ENCODE measurements around the gene AUTS2. TPM values are rescaled to one million over a fixed set of nuclear protein-coding genes. Genes with fewer than 3 reads are reported as not detected.

Gene AUTS2
- total RNA-seq, 1 experiment from 2014 or later = 42.1 TPM

GRCh38 chr7:69723663-69724062 lies 125.4 kb downstream of the AUTS2 start:
- intact Hi-C loops (cut with micrococcal nuclease; ENCODE audit: unreplicated experiment) = no loop called here
- H3K36me3 ChIP-seq (ENCODE audit: insufficient read depth, low read length, poor library complexity, severe bottlenecking) = no peaks in the 10 kb centered on the region
- TF ChIP-seq EZH2 (IDR thresholded peaks at IDR 0.05; ENCODE audit: borderline replicate concordance, low read depth, low read length, poor library complexity, severe bottlenecking) (no peak), CTCF (conservative IDR thresholded peaks at IDR 0.05; ENCODE audit: low read depth, low read length) (no peak)
- H3K27ac ChIP-seq (ENCODE audit: low read depth, low read length, poor library complexity, severe bottlenecking) = no peak overlapping the region
- peaks cover 8% of the 10 kb centered on the region for H3K4me1 ChIP-seq (ENCODE audit: insufficient read depth, low read length, poor library complexity, severe bottlenecking)
- POLR2A ChIA-PET (ENCODE audit: low non-redundant PET) = no interaction called here
- no peak overlapping the region for H3K4me3 ChIP-seq (ENCODE audit: low read depth, low read length, poor library complexity, severe bottlenecking)
- H3K9me3 ChIP-seq (ENCODE audit: low read depth, low read length, poor library complexity, severe bottlenecking) = no peaks in the 10 kb centered on the region
- BruUV-seq (replicated peaks) = no TSS peak
- no peak for DNase-seq (ENCODE audit: low spot score)
- H3K27me3 ChIP-seq (replicated peaks; ENCODE audit: insufficient read depth, low read depth, low read length, poor library complexity) = no peaks in the 10 kb centered on the region
- CTCF ChIA-PET = no interaction called here

- TF ChIP-seq EZH2 (IDR thresholded peaks at IDR 0.05; ENCODE audit: borderline replicate concordance, low read depth, low read length, poor library complexity, severe bottlenecking) (no peak), CTCF (conservative IDR thresholded peaks at IDR 0.05; ENCODE audit: low read depth, low read length) (no peak)
- H3K36me3 ChIP-seq (ENCODE audit: insufficient read depth, low read length, poor library complexity, severe bottlenecking) = no peaks in the 10 kb centered on the region
- H3K27ac ChIP-seq (ENCODE audit: low read depth, low read length, poor library complexity, severe bottlenecking) = no peak overlapping the region
- H3K27me3 ChIP-seq (replicated peaks; ENCODE audit: insufficient read depth, low read depth, low read length, poor library complexity) = no peaks in the 10 kb centered on the region
- H3K9me3 ChIP-seq (ENCODE audit: low read depth, low read length, poor library complexity, severe bottlenecking) = no peaks in the 10 kb centered on the region
- ChIA-PET CTCF (no interaction called here), POLR2A (ENCODE audit: low non-redundant PET) (no interaction called here)
- DNase-seq (ENCODE audit: low spot score) = no peak
- no TSS peak for BruUV-seq (replicated peaks)
- peaks cover 4% of the 10 kb centered on the region for H3K4me1 ChIP-seq (ENCODE audit: insufficient read depth, low read length, poor library complexity, severe bottlenecking)
- H3K4me3 ChIP-seq (ENCODE audit: low read depth, low read length, poor library complexity, severe bottlenecking) = no peak overlapping the region
- intact Hi-C loops (cut with micrococcal nuclease; ENCODE audit: unreplicated experiment) = no loop called here
Observed at GRCh38 chr7:69728304-69728703, 130.0 kb downstream of the AUTS2 start.

- no peak overlapping the region for H3K27ac ChIP-seq (ENCODE audit: low read depth, low read length, poor library complexity, severe bottlenecking)
- POLR2A ChIA-PET (ENCODE audit: low non-redundant PET) = no interaction called here
- intact Hi-C loops (cut with micrococcal nuclease; ENCODE audit: unreplicated experiment) = no loop called here
Observed at GRCh38 chr7:69732203-69732602, 133.9 kb downstream of the AUTS2 start.

More at GRCh38 chr7:69732203-69732602, 133.9 kb downstream of the AUTS2 start:
- H3K27me3 ChIP-seq (replicated peaks; ENCODE audit: insufficient read depth, low read depth, low read length, poor library complexity) = no peaks in the 10 kb centered on the region
- no peak overlapping the region for H3K4me3 ChIP-seq (ENCODE audit: low read depth, low read length, poor library complexity, severe bottlenecking)
- no TSS peak for BruUV-seq (replicated peaks)
- TF ChIP-seq EZH2 (IDR thresholded peaks at IDR 0.05; ENCODE audit: borderline replicate concordance, low read depth, low read length, poor library complexity, severe bottlenecking) (no peak), CTCF (conservative IDR thresholded peaks at IDR 0.05; ENCODE audit: low read depth, low read length) (no peak)
- no peaks in the 10 kb centered on the region for H3K9me3 ChIP-seq (ENCODE audit: low read depth, low read length, poor library complexity, severe bottlenecking)
- H3K4me1 ChIP-seq (ENCODE audit: insufficient read depth, low read length, poor library complexity, severe bottlenecking) = peaks cover 4% of the 10 kb centered on the region
- H3K36me3 ChIP-seq (ENCODE audit: insufficient read depth, low read length, poor library complexity, severe bottlenecking) = no peaks in the 10 kb centered on the region
- CTCF ChIA-PET = no interaction called here
- no peak for DNase-seq (ENCODE audit: low spot score)

Data from A673 (cell line).